ENCODE measurements around the gene P2RX3.

The P2RX3 gene

DNA sequence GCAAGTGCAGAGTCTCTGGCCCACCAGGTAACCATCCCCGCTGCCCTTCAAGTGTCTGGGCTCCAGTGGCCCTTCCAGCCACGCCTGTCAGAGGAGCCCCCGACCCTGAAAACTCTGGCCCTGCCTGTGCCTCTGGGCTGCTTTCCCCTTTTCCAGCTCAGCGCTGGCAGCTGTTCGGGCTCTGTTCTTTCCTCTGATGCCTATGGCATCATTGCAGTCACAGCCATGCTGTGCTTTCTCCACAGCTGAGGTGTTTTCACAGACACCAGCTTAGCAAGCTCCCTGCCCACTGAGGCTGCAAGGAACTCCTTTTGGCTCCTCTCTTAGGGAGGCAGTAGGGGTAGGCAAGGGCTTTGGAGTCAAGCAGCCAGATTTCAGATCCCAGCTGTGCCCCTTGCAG, 21.2 kb downstream of the P2RX3 start:
- TF ChIP-seq, protein P1, sequence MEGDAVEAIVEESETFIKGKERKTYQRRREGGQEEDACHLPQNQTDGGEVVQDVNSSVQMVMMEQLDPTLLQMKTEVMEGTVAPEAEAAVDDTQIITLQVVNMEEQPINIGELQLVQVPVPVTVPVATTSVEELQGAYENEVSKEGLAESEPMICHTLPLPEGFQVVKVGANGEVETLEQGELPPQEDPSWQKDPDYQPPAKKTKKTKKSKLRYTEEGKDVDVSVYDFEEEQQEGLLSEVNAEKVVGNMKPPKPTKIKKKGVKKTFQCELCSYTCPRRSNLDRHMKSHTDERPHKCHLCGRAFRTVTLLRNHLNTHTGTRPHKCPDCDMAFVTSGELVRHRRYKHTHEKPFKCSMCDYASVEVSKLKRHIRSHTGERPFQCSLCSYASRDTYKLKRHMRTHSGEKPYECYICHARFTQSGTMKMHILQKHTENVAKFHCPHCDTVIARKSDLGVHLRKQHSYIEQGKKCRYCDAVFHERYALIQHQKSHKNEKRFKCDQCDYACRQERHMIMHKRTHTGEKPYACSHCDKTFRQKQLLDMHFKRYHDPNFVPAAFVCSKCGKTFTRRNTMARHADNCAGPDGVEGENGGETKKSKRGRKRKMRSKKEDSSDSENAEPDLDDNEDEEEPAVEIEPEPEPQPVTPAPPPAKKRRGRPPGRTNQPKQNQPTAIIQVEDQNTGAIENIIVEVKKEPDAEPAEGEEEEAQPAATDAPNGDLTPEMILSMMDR (IDR thresholded peaks at IDR 0.05) = no peak

DNA sequence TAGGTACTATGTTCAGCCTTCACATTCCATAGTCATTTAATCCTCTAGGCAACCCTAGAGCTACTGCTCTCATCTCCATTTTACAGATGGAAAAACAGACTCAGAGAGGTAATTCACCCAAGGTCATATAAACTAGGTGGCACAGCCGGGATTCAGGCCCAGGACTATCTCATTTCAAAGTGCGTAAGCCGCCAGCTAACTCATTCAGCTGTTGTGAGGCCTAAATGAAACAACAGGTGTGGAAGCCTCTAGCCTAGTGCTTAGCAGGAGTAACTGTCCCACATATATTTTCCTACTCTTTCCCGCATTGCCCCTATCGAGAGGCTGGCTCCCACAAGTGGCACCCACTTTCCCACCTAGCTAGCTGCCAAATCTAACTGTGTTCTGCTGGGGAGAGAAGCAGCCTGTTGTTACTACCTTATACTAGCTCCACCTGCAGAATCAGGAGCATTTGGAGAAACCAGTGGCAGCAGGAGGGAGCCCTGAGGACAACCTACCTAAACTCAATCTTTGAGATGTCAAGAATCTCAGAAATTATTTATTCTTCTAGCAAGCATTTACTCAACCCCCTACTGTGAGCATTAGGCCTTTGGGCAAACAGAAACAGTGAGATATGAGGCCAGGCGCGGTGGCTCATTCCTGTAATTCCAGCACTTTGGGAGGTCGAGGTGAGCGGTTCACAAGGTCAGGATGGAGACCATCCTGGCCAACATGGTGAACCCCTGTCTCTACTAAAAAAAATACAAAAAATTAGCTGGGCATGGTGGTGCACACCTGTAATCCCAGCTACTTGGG, 21.9 kb downstream of the P2RX3 start:
- TF ChIP-seq, protein P1 (IDR thresholded peaks at IDR 0.05) = no peak

DNA sequence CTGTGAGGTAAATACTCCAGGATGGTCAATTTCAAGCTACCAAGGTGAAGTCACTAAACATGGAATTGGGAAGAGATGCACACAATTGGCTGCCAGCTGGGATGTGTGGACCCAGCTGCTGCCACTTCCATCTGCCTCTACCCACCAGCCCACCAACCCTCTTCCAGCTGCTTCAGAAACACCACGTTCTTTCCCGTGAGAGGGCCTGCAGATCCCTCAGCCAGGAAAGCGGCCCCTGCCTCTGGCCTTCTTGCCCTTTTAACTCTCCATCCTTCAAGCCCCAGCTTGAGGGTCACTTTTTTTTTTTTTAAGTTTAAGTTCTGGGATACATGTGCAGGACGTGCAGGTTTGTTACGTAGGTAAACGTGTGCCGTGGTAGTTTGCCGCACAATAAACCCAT, 22.8 kb downstream of the P2RX3 start:
- TF ChIP-seq, protein P1 (IDR thresholded peaks at IDR 0.05) = no peak

DNA sequence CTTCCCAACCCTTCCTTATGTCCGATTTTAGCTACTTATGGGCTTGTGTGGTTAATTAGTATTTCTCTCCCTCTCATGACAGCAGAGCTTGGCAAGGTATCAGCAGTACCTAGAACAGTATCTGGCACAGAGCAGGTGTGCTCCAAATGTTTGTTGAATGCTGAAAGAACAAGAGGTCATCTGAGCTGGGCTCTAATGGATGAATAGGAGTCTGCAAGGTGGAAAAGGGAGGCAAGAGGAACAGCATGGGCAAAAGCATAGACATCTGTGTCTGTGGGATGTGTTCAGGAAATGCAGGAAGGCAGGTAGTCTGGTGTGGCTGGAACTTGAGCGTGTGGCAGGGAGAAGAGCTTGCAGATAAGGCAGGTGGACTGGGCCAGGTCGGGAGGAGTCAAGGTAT, 23.8 kb downstream of the P2RX3 start:
- TF ChIP-seq, protein P1 (IDR thresholded peaks at IDR 0.05) = no peak

DNA sequence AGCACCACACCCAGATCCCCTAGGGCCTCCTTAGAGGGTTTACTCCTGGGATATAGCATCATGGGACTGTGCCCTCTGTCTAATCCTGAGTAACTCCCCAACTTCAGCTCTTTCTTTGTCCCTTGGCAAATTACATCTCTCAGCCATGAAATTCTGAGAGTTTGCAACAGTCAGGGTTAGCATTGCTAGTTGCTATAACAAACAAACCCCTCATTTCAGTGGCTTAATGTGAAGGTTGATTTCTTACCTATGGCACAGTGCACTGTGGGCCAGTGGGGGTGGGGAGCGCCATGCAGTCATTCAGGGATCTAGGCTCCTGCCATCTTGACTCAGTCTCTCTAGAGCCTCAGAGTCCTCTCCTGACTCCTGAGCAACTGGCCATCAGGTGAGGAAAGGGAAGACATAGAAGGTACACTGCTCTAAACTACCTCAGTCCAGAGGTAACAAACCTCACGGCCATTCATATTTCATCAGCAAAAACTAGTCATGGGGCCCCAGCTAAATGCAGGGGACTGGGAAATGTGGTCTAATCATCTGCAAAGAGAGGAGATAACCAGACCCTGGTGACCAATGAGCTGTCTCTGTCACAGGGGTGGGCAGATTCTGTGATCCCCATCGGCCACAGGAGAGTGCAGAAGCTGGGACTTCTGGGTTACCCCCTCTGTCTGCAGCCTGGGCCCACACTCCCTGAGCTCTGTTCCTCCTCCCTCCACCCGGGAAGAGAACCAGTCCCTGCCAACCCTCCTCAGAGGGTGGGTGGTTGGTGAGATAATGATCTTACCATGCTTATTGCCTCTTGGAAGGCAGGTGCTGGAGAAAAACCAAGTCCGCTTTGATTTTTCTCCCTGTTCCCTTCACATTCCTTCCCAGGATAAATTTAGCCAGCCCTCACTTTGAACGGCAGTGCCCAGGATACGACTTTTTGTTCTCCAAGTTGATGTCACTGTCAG, 25.3 kb downstream of the P2RX3 start:
- TF ChIP-seq, protein P1 (IDR thresholded peaks at IDR 0.05) = no peak

DNA sequence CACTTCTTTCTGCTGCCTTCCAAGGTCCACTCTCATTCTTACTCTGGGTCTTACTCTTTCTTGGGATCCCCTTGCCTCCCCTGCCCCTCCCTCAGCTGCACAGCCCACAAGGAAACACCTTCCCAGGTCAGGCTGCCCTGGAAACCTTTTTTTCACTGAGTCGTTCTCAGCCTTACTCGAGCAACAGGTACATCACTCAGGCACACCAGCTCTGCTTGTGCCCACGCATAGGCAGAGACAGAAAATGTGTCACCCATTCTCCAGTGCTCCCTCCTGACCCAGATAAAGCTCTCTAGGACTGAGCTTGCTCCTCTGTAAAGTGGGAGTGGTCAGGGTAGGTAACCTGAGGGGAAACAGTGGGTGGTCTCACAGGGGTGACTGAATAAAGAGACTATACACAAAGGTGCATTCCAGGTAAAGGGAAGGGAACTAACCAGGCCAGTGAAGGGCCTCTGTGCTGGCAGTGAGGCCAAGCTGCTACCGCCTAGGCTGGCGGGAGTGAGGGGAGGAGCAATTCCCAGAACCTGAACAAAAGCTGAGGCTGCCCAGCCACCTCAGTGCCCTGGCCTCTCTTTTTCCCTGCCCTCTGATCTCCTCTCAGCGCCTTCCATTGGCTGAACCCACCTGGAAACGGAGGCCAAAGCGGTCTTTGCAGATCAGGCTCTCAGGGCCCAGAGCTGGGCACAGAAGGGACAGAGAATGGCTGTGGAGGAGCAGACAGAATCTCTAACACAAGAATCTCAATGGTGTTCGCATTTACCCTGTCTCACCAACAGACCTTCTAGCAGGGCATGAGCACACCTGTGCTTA, 26.9 kb downstream of the P2RX3 start:
- TF ChIP-seq, protein P1 (IDR thresholded peaks at IDR 0.05) = no peak
